Bronchial epithelial cell (primary cell): ENCODE data around the gene BICRA. TPM values are rescaled to one million over a fixed set of nuclear protein-coding genes. Genes with fewer than 3 reads are reported as not detected.
A peak's percentile ranks its signal among the peaks of the same experiment; 100 is the strongest.

Experiments
- DNase-seq: peaks from one replicate; pipeline ENCODE4 v3.0.0-alpha.2; 2010; ENCODE audit warnings: low read depth
- FAIRE-seq: peaks from 2 replicates; lab custom pipeline; 2011; peaks lifted over from hg19 to GRCh38; lab: Jason Lieb, UNC
- H3K27me3 ChIP-seq: 2 replicates; pipeline ENCODE4 v1.5.1; 2011; ENCODE audit warnings: low read length; ENCODE audit not compliant: control insufficient read depth, insufficient read depth
- H3K36me3 ChIP-seq: 2 replicates; pipeline ENCODE4 v1.5.1; 2011; ENCODE audit warnings: low read length; ENCODE audit not compliant: control insufficient read depth, insufficient read depth
- H3K4me3 ChIP-seq: 2 replicates; pipeline ENCODE4 v1.5.1; 2011; ENCODE audit warnings: mild to moderate bottlenecking, low read depth, low read length, control low read depth
- total RNA-seq: library from RNA; depleted of rRNA; stranded (reverse); fragments of >200 nt; gene quantifications from 2 replicates; pipeline ENCODE4 v1.2.1, GENCODE V29; 2014
- TF ChIP-seq, protein P1 (sequence below): IDR thresholded peaks from 2 replicates; pipeline ENCODE4 v1.5.1; 2011; ENCODE audit warnings: mild to moderate bottlenecking, moderate library complexity, low read length, control low read depth, inconsistent platforms; ENCODE audit not compliant: insufficient read depth, severe bottlenecking

BICRA gene
- total RNA-seq, 1 donor from 2014 or later: 4.5 TPM

GRCh38 chr19:47623921-47624391 lies 15.0 kb downstream of the BICRA start:
- peak; percentile 40 for FAIRE-seq
- DNase-seq: peak; percentile 78
- no peak overlapping the region for H3K4me3 ChIP-seq

GRCh38 chr19:47625650-47626049 lies 16.7 kb downstream of the BICRA start:
- Histone ChIP-seq H3K36me3 (peaks cover 4% of the 10 kb centered on the region), H3K27me3 (no peaks in the 10 kb centered on the region), H3K4me3 (no peak overlapping the region)
- TF ChIP-seq, protein P1, sequence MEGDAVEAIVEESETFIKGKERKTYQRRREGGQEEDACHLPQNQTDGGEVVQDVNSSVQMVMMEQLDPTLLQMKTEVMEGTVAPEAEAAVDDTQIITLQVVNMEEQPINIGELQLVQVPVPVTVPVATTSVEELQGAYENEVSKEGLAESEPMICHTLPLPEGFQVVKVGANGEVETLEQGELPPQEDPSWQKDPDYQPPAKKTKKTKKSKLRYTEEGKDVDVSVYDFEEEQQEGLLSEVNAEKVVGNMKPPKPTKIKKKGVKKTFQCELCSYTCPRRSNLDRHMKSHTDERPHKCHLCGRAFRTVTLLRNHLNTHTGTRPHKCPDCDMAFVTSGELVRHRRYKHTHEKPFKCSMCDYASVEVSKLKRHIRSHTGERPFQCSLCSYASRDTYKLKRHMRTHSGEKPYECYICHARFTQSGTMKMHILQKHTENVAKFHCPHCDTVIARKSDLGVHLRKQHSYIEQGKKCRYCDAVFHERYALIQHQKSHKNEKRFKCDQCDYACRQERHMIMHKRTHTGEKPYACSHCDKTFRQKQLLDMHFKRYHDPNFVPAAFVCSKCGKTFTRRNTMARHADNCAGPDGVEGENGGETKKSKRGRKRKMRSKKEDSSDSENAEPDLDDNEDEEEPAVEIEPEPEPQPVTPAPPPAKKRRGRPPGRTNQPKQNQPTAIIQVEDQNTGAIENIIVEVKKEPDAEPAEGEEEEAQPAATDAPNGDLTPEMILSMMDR: no peak
- FAIRE-seq (no peak), DNase-seq (no peak)

More at GRCh38 chr19:47623921-47624391, 15.0 kb downstream of the BICRA start:
- H3K27me3 ChIP-seq: no peaks in the 10 kb centered on the region
- TF ChIP-seq, protein P1: no peak
- H3K36me3 ChIP-seq: peaks cover 4% of the 10 kb centered on the region

GRCh38 chr19:47626238-47626637 lies 17.3 kb downstream of the BICRA start:
- DNase-seq: no peak
- H3K27me3 ChIP-seq: no peaks in the 10 kb centered on the region
- FAIRE-seq: no peak
- peaks cover 1% of the 10 kb centered on the region for H3K36me3 ChIP-seq
- TF ChIP-seq, protein P1: no peak
- no peak overlapping the region for H3K4me3 ChIP-seq

GRCh38 chr19:47628078-47628771 lies 19.3 kb downstream of the BICRA start:
- DNase-seq (peak; percentile 33), FAIRE-seq (no peak)

DNA sequence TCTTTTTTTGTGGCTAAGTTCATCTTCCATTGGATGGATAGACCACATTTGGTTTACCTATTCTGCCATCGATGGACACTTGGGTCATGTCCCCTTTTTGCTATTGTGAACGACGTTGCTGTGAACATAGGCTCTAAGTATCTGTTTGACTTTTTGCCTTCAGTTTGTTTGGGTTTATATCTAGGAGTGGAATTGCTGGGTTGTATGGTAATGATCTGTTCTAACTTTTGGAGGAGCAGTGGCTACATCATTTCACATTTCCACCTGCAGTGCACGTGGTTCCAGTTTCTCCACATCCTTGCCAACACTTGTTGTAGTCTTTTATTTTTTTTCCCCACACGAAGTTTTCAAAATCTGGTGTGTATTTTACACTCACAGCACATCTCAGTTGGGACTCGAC lies 21.7 kb downstream of the BICRA start:
- Histone ChIP-seq H3K27me3 (no peaks in the 10 kb centered on the region), H3K36me3 (peaks cover 5% of the 10 kb centered on the region), H3K4me3 (no peak overlapping the region)
- DNase-seq: no peak
- peak; percentile 18 for FAIRE-seq
- TF ChIP-seq, protein P1: no peak

More at GRCh38 chr19:47628078-47628771, 19.3 kb downstream of the BICRA start:
- Histone ChIP-seq H3K27me3 (no peaks in the 10 kb centered on the region), H3K36me3 (peaks cover 5% of the 10 kb centered on the region), H3K4me3 (no peak overlapping the region)
- TF ChIP-seq, protein P1: no peak
